GM12878 (cell line): ENCODE measurements around the gene S100G.

ENCODE experiments used
- ATF3 ChIP-seq: IDR thresholded peaks from 2 replicates; pipeline ENCODE4 v1.6.1; 2011; ENCODE audit warnings: low read depth, mild to moderate bottlenecking, low read length, moderate library complexity, borderline replicate concordance; ENCODE audit errors: extremely low read depth
- JUND ChIP-seq: IDR thresholded peaks from 2 replicates; pipeline ENCODE4 v1.6.1; 2012; ENCODE audit warnings: low read depth, mild to moderate bottlenecking, low read length, improper control_type of control experiment, moderate library complexity
- POLR2A ChIP-seq: IDR thresholded peaks from 2 replicates; pipeline ENCODE4 v1.6.1; 2011; ENCODE audit warnings: low read depth, mild to moderate bottlenecking, low read length
- TF ChIP-seq, protein P1 (sequence below): fragments of 450-650 bp; IDR thresholded peaks from 2 replicates; pipeline ENCODE4 v1.6.1; 2014; ENCODE audit warnings: mild to moderate bottlenecking
- TF ChIP-seq, protein P2 (sequence below): fragments of 450-650 bp; formaldehyde crosslinking; IDR thresholded peaks from 2 replicates; pipeline ENCODE4 v1.4.0; 2022; ENCODE audit warnings: mild to moderate bottlenecking, moderate library complexity
- TF ChIP-seq, protein P3 (sequence below), 3 experiments: IDR thresholded peaks in 2 of 3; conservative IDR thresholded peaks in 1 of 3; 2 replicates each; pipeline ENCODE4 v1.5.1; 2011; ENCODE audit warnings: low read depth in 3 of 3, low read length in 3 of 3, mild to moderate bottlenecking in 3 of 3, control low read depth in 2 of 3, moderate library complexity in 2 of 3, inconsistent platforms in 1 of 3, mixed read lengths in 1 of 3; ENCODE audit not compliant: control insufficient read depth in 2 of 3, insufficient read depth in 1 of 3; ENCODE audit errors: extremely low read depth in 1 of 3

- TF ChIP-seq, protein P1, sequence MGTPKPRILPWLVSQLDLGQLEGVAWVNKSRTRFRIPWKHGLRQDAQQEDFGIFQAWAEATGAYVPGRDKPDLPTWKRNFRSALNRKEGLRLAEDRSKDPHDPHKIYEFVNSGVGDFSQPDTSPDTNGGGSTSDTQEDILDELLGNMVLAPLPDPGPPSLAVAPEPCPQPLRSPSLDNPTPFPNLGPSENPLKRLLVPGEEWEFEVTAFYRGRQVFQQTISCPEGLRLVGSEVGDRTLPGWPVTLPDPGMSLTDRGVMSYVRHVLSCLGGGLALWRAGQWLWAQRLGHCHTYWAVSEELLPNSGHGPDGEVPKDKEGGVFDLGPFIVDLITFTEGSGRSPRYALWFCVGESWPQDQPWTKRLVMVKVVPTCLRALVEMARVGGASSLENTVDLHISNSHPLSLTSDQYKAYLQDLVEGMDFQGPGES: no peak
- TF ChIP-seq POLR2A (no peak), ATF3 (no peak), JUND (no peak)
- TF ChIP-seq, protein P2, sequence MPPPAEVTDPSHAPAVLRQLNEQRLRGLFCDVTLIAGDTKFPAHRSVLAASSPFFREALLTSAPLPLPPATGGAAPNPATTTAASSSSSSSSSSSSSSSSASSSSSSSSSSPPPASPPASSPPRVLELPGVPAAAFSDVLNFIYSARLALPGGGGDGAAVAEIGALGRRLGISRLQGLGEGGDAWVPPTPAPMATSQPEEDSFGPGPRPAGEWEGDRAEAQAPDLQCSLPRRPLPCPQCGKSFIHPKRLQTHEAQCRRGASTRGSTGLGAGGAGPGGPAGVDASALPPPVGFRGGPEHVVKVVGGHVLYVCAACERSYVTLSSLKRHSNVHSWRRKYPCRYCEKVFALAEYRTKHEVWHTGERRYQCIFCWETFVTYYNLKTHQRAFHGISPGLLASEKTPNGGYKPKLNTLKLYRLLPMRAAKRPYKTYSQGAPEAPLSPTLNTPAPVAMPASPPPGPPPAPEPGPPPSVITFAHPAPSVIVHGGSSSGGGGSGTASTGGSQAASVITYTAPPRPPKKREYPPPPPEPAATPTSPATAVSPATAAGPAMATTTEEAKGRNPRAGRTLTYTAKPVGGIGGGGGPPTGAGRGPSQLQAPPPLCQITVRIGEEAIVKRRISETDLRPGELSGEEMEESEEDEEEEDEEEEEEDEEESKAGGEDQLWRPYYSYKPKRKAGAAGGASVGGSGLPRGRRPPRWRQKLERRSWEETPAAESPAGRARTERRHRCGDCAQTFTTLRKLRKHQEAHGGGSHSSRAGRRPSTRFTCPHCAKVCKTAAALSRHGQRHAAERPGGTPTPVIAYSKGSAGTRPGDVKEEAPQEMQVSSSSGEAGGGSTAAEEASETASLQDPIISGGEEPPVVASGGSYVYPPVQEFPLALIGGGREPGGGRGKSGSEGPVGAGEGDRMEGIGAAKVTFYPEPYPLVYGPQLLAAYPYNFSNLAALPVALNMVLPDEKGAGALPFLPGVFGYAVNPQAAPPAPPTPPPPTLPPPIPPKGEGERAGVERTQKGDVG (CRISPR knock-in tag): no peak
- TF ChIP-seq, protein P3, sequence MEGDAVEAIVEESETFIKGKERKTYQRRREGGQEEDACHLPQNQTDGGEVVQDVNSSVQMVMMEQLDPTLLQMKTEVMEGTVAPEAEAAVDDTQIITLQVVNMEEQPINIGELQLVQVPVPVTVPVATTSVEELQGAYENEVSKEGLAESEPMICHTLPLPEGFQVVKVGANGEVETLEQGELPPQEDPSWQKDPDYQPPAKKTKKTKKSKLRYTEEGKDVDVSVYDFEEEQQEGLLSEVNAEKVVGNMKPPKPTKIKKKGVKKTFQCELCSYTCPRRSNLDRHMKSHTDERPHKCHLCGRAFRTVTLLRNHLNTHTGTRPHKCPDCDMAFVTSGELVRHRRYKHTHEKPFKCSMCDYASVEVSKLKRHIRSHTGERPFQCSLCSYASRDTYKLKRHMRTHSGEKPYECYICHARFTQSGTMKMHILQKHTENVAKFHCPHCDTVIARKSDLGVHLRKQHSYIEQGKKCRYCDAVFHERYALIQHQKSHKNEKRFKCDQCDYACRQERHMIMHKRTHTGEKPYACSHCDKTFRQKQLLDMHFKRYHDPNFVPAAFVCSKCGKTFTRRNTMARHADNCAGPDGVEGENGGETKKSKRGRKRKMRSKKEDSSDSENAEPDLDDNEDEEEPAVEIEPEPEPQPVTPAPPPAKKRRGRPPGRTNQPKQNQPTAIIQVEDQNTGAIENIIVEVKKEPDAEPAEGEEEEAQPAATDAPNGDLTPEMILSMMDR (IDR thresholded peaks at IDR 0.05 in 2 of 3, conservative IDR thresholded peaks at IDR 0.05 in 1 of 3; ENCODE audit: control insufficient read depth in 2 of 3, extremely low read depth in 1 of 3, insufficient read depth in 1 of 3, low read depth in 3 of 3, low read length in 3 of 3): no peak
Observed at GRCh38 chrX:16638533-16638932, 11.4 kb upstream of the S100G start.
